ENCODE measurements around the gene FAM131B. TPM values are rescaled to one million over a fixed set of nuclear protein-coding genes. Genes with fewer than 3 reads are reported as not detected.
A peak's percentile ranks its signal among the peaks of the same experiment; 100 is the strongest.

Gene FAM131B
- total RNA-seq, 1 experiment from 2014 or later = 6.9 TPM

- no TSS peak for BruUV-seq (replicated peaks)
- H3K27me3 ChIP-seq (ENCODE audit: low read length) = no peaks in the 10 kb centered on the region
- ATAC-seq (peak; percentile 7; the same call in 1 of the 2 replicates), DNase-seq (no peak)
- H3K27ac ChIP-seq (ENCODE audit: low read length) = no peak overlapping the region
- CTCF ChIA-PET = no interaction called here
- H3K9ac ChIP-seq (ENCODE audit: low read length) = no peak overlapping the region
- H3K4me2 ChIP-seq (ENCODE audit: low read length) = no peak overlapping the region
- no peaks in the 10 kb centered on the region for H4K20me1 ChIP-seq (ENCODE audit: low read length)
- TF ChIP-seq EZH2phosphoT487 (IDR thresholded peaks at IDR 0.05; ENCODE audit: borderline replicate concordance, low read length) (no peak), EZH2 (IDR thresholded peaks at IDR 0.05; ENCODE audit: low read length, unreplicated experiment) (no peak), CTCF (conservative IDR thresholded peaks at IDR 0.05; ENCODE audit: low read depth, low read length) (no peak)
- H3K9me3 ChIP-seq (ENCODE audit: low read length) = no peaks in the 10 kb centered on the region
- no peak overlapping the region for H3K4me3 ChIP-seq (ENCODE audit: low read length)
- H3K9me2 ChIP-seq (replicated peaks; ENCODE audit: low read length) = no peaks in the 10 kb centered on the region
- H3K79me2 ChIP-seq (ENCODE audit: low read length) = no peaks in the 10 kb centered on the region
- POLR2A ChIA-PET (ENCODE audit: unreplicated experiment) = interaction anchor here (1.4 kb wide), 1 partner anchor 21 kb away, joined by 3 read pairs; no protein-coding TSS in a partner anchor
- H3K36me3 ChIP-seq (ENCODE audit: low read depth, low read length) = no peaks in the 10 kb centered on the region
- H3F3A ChIP-seq (ENCODE audit: low read length, unreplicated experiment) = no peaks in the 10 kb centered on the region
- intact Hi-C loops (cut with micrococcal nuclease) = no loop called here
- no peaks in the 10 kb centered on the region for H3K4me1 ChIP-seq (ENCODE audit: insufficient read depth, low read length)
- H2AFZ ChIP-seq (ENCODE audit: low read length) = no peak overlapping the region
These were observed 6.8 kb downstream of the FAM131B start for GRCh38 chr7:143355450-143356385.

DNA sequence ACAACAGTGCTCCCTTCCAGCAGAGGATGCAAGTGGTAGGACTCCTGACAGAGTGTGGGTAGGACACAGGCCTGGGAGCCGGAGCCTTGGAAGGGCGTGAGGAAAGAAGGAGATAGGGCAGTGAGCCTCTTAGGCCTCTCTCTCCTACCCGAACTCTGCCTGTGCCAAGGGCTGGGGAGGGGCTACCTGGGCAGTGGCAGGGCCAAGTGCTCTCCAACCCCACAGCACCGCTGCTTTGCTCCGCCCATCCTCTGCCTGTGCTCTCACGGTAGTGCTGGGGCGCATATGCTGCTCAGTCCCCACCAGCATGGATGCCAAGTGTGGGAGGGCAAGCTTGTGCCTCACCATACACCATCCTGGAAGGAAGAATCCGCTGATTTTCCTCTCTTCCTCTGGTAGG is 7.5 kb downstream of the FAM131B start:
- Histone ChIP-seq H2AFZ (ENCODE audit: low read length) (no peak overlapping the region), H3K9ac (ENCODE audit: low read length) (no peak overlapping the region), H3K9me2 (replicated peaks; ENCODE audit: low read length) (no peaks in the 10 kb centered on the region), H3K9me3 (ENCODE audit: low read length) (no peaks in the 10 kb centered on the region), H3F3A (ENCODE audit: low read length, unreplicated experiment) (no peaks in the 10 kb centered on the region), H4K20me1 (ENCODE audit: low read length) (no peaks in the 10 kb centered on the region), H3K4me2 (ENCODE audit: low read length) (no peak overlapping the region), H3K79me2 (ENCODE audit: low read length) (no peaks in the 10 kb centered on the region), H3K4me1 (ENCODE audit: insufficient read depth, low read length) (no peaks in the 10 kb centered on the region), H3K36me3 (ENCODE audit: low read depth, low read length) (no peaks in the 10 kb centered on the region), H3K27me3 (ENCODE audit: low read length) (no peaks in the 10 kb centered on the region), H3K4me3 (ENCODE audit: low read length) (no peak overlapping the region), H3K27ac (ENCODE audit: low read length) (no peak overlapping the region)
- DNase-seq (no peak), ATAC-seq (no peak)
- intact Hi-C loops (cut with micrococcal nuclease) = no loop called here
- ChIA-PET POLR2A (ENCODE audit: unreplicated experiment) (no interaction called here), CTCF (no interaction called here)
- no peak for TF ChIP-seq EZH2phosphoT487 (IDR thresholded peaks at IDR 0.05; ENCODE audit: borderline replicate concordance, low read length)
- no peak for TF ChIP-seq EZH2 (IDR thresholded peaks at IDR 0.05; ENCODE audit: low read length, unreplicated experiment)
- no peak for TF ChIP-seq CTCF (conservative IDR thresholded peaks at IDR 0.05; ENCODE audit: low read depth, low read length)
- BruUV-seq (replicated peaks) = no TSS peak

DNA sequence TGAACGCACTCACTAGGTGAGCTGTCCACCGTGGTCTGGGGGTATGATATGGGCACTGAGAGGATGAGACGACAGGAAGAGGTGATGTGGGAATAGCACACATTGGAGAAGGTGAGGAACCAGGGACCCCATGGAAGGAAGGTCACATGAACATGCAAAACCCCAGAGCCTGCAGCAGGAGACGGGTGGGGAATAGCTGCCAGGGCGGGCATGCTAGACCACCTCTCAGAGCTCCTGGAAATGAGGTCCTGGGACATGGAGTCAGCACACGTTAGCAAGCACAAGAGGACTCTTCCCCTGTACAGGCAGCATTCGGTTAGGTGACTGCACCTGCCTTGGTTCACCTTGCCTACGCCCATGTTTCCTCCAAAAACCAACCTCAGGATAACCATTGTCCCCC is 8.1 kb downstream of the FAM131B start:
- Histone ChIP-seq H3F3A (ENCODE audit: low read length, unreplicated experiment) (no peaks in the 10 kb centered on the region), H3K9me2 (replicated peaks; ENCODE audit: low read length) (no peaks in the 10 kb centered on the region), H3K9me3 (ENCODE audit: low read length) (no peaks in the 10 kb centered on the region), H3K27me3 (ENCODE audit: low read length) (no peaks in the 10 kb centered on the region), H4K20me1 (ENCODE audit: low read length) (no peaks in the 10 kb centered on the region), H3K4me2 (ENCODE audit: low read length) (no peak overlapping the region), H3K79me2 (ENCODE audit: low read length) (no peaks in the 10 kb centered on the region), H2AFZ (ENCODE audit: low read length) (no peak overlapping the region), H3K4me3 (ENCODE audit: low read length) (no peak overlapping the region), H3K27ac (ENCODE audit: low read length) (no peak overlapping the region), H3K36me3 (ENCODE audit: low read depth, low read length) (no peaks in the 10 kb centered on the region), H3K4me1 (ENCODE audit: insufficient read depth, low read length) (no peaks in the 10 kb centered on the region), H3K9ac (ENCODE audit: low read length) (no peak overlapping the region)
- no peak for TF ChIP-seq CTCF (conservative IDR thresholded peaks at IDR 0.05; ENCODE audit: low read depth, low read length)
- no peak for TF ChIP-seq EZH2 (IDR thresholded peaks at IDR 0.05; ENCODE audit: low read length, unreplicated experiment)
- no peak for TF ChIP-seq EZH2phosphoT487 (IDR thresholded peaks at IDR 0.05; ENCODE audit: borderline replicate concordance, low read length)
- DNase-seq (no peak), ATAC-seq (no peak)
- ChIA-PET CTCF (no interaction called here), POLR2A (ENCODE audit: unreplicated experiment) (no interaction called here)
- intact Hi-C loops (cut with micrococcal nuclease) = no loop called here
- TSS peak; percentile 7 for BruUV-seq (replicated peaks)

All from PC-3 (cell line).